Tibial nerve (tissue), 4 donors: ENCODE results near the gene ARHGAP15. TPM values are rescaled to one million over a fixed set of nuclear protein-coding genes. Genes with fewer than 3 reads are reported as not detected.

Source experiments
- DNase-seq, 2 donors: peaks; one replicate each; pipeline ENCODE4 v3.0.0-alpha.2; 2019; ENCODE audit warnings: low spot score in 2 of 2
- H3K27ac ChIP-seq, 4 donors: fragments of 200-600 bp; sonication (generic) in 3 of 4; one replicate each; pipeline ENCODE4 v1.5.1; 2017 to 2019; ENCODE audit warnings: mild to moderate bottlenecking in 1 of 4
- H3K27me3 ChIP-seq, 2 donors: fragments of 200-600 bp; sonication (generic) in 1 of 2; one replicate each; pipeline versions ENCODE4 v1.5.1 to v1.6.0; 2017 to 2019
- H3K36me3 ChIP-seq, 3 donors: fragments of 200-600 bp; sonication (generic); one replicate each; pipeline ENCODE4 v1.5.1; 2018 to 2019
- H3K4me1 ChIP-seq, 4 donors: fragments of 200-600 bp; sonication (generic) in 3 of 4; one replicate each; pipeline ENCODE4 v1.5.1; 2017 to 2019
- H3K4me3 ChIP-seq, 4 donors: fragments of 200-600 bp; sonication (generic) in 3 of 4; one replicate each; pipeline ENCODE4 v1.5.1; 2017 to 2019; ENCODE audit warnings: mild to moderate bottlenecking in 1 of 4, moderate library complexity in 1 of 4
- H3K9me3 ChIP-seq, 4 donors: fragments of 200-600 bp; sonication (generic) in 3 of 4; one replicate each; pipeline ENCODE4 v1.5.1; 2017 to 2019
- CTCF ChIP-seq, 5 experiments: fragments of 200-600 bp in 3 of 5; fragments of 450-650 bp in 2 of 5; sonication (generic) in 3 of 5; IDR thresholded peaks; one replicate each; pipeline ENCODE4 v1.5.1; 2016 to 2019; ENCODE audit warnings: antibody characterized with exemption in 5 of 5, mild to moderate bottlenecking in 3 of 5, moderate library complexity in 2 of 5
- EP300 ChIP-seq, 2 donors: sonication (generic); formaldehyde crosslinking; IDR thresholded peaks; one replicate each; pipeline ENCODE4 v1.6.1; 2017; ENCODE audit warnings: antibody characterized with exemption in 2 of 2, mild to moderate bottlenecking in 1 of 2
- POLR2A ChIP-seq, 2 donors: fragments of 450-650 bp; IDR thresholded peaks; one replicate each; pipeline ENCODE4 v1.6.1; 2017; ENCODE audit warnings: antibody characterized with exemption in 2 of 2, mild to moderate bottlenecking in 2 of 2, moderate library complexity in 2 of 2
- whole genome bisulfite sequencing, 2 donors: methylation state at CpG; one replicate each; pipeline ENCODE4 v1.1.5; 2018; 5-methylcytosine and 5-hydroxymethylcytosine counted together
- total RNA-seq, 4 donors: library from RNA; depleted of rRNA; stranded (reverse); fragments of >200 nt; gene quantifications; one replicate each; pipeline ENCODE4 v1.1.0, GENCODE V29; 2016

The ARHGAP15 gene
- total RNA-seq, 4 donors from 2014 or later, result 22.6 to 47.4 (median 35.9) TPM

DNA sequence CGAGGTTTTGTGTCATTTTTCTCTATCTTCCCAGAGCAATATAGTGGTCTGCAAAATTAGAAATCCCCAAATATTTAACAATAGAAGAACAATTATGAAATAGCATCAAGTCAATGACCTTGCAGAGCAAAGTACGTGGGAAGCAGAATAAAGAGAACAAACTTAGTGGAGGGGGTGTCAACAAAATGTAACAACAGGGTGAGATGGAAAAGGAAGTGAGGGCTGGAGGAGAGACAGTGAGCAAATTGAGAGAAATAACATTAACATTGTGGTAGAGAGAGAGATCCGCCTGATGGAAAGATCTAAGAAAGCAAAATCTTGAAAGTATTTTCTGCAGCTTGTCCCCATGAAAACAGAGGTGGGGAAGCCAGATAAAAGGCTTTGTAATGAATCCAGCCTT is 23.4 kb downstream of the ARHGAP15 start:
- Histone ChIP-seq H3K27me3 (no peaks in the 10 kb centered on the region), H3K4me3 (no peak overlapping the region), H3K9me3 (no peaks in the 10 kb centered on the region), H3K27ac (no peak overlapping the region), H3K4me1 (peaks cover 0 to 7% (median 0%) of the 10 kb centered on the region in 4 donors), H3K36me3 (no peaks in the 10 kb centered on the region)
- 68 to 71% methylated on average over 3 of the region's 3 CpGs for WGBS, 2 donors
- TF ChIP-seq EP300 (IDR thresholded peaks at IDR 0.05), result no peak
- no peak for TF ChIP-seq POLR2A (IDR thresholded peaks at IDR 0.05)
- no peak for TF ChIP-seq CTCF (IDR thresholded peaks at IDR 0.05)
- no peak for DNase-seq

- H3K9me3 ChIP-seq, result no peaks in the 10 kb centered on the region
- TF ChIP-seq EP300 (IDR thresholded peaks at IDR 0.05) (no peak), POLR2A (IDR thresholded peaks at IDR 0.05) (no peak), CTCF (IDR thresholded peaks at IDR 0.05) (no peak)
Observed at GRCh38 chr2:143155661-143156060, 26.4 kb downstream of the ARHGAP15 start.

GRCh38 chr2:143157001-143157400 is 27.8 kb downstream of the ARHGAP15 start:
- H3K36me3 ChIP-seq, result no peaks in the 10 kb centered on the region
- WGBS, 2 donors, result 88 to 97% methylated on average over 1 of the region's 1 CpG
- TF ChIP-seq EP300 (IDR thresholded peaks at IDR 0.05) (no peak), CTCF (IDR thresholded peaks at IDR 0.05) (no peak), POLR2A (IDR thresholded peaks at IDR 0.05) (no peak)
- DNase-seq, result no peak
- no peak overlapping the region for H3K4me3 ChIP-seq
- H3K9me3 ChIP-seq, result no peaks in the 10 kb centered on the region
- H3K27ac ChIP-seq, result no peak overlapping the region
- H3K27me3 ChIP-seq, result no peaks in the 10 kb centered on the region
- peaks cover 0 to 14% (median 0%) of the 10 kb centered on the region in 4 donors for H3K4me1 ChIP-seq

More at GRCh38 chr2:143155661-143156060, 26.4 kb downstream of the ARHGAP15 start:
- Histone ChIP-seq H3K4me3 (no peak overlapping the region), H3K36me3 (no peaks in the 10 kb centered on the region), H3K4me1 (peaks cover 0 to 14% (median 0%) of the 10 kb centered on the region in 4 donors), H3K27me3 (no peaks in the 10 kb centered on the region), H3K27ac (no peak overlapping the region)
- no peak for DNase-seq

GRCh38 chr2:143157418-143157817 is 28.2 kb downstream of the ARHGAP15 start:
- no peaks in the 10 kb centered on the region for H3K36me3 ChIP-seq
- H3K27me3 ChIP-seq, result no peaks in the 10 kb centered on the region
- H3K9me3 ChIP-seq, result no peaks in the 10 kb centered on the region
- WGBS, 2 donors, result 38 to 43% methylated on average over 3 of the region's 3 CpGs
- DNase-seq, result no peak
- H3K4me1 ChIP-seq, result peaks cover 0 to 14% (median 0%) of the 10 kb centered on the region in 4 donors
- no peak overlapping the region for H3K4me3 ChIP-seq
- no peak overlapping the region for H3K27ac ChIP-seq
- no peak for TF ChIP-seq EP300 (IDR thresholded peaks at IDR 0.05)
- no peak for TF ChIP-seq POLR2A (IDR thresholded peaks at IDR 0.05)
- no peak for TF ChIP-seq CTCF (IDR thresholded peaks at IDR 0.05)

DNA sequence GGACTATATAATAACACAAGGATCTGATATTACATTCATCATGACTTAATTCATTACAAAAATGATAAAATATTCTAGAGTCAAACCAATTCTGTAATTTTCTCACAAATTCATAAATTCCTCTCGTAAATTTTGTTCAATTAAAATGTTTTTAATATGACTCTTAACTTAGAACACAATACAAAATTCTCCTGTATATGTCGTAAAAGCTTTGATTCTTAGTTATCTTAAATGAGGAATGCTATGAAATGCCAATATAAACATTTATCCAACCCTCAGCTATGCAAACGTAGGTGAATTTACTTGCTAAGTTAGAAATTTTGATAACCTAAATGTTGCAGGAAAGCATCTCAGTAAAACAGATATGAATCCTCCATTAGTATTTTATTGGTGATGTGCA is 28.9 kb downstream of the ARHGAP15 start:
- no peak overlapping the region for H3K27ac ChIP-seq
- no peak overlapping the region for H3K4me3 ChIP-seq
- H3K9me3 ChIP-seq, result no peaks in the 10 kb centered on the region
- no peaks in the 10 kb centered on the region for H3K27me3 ChIP-seq
- TF ChIP-seq POLR2A (IDR thresholded peaks at IDR 0.05) (no peak), EP300 (IDR thresholded peaks at IDR 0.05) (no peak), CTCF (IDR thresholded peaks at IDR 0.05) (no peak)
- H3K36me3 ChIP-seq, result no peaks in the 10 kb centered on the region
- no peak for DNase-seq
- H3K4me1 ChIP-seq, result peaks cover 0 to 14% (median 0%) of the 10 kb centered on the region in 4 donors
- 60 to 69% methylated on average over 3 of the region's 3 CpGs for WGBS, 2 donors
